ENCODE results near the gene DENND4B.

DENND4B gene

GRCh38 chr1:153970346-153970745 lies 23.8 kb upstream of the DENND4B start:
- no peak for DNase-seq

GRCh38 chr1:153968972-153969371 lies 22.5 kb upstream of the DENND4B start:
- DNase-seq, result no peak

- DNase-seq, result peak; percentile 31
These were observed 21.9 kb upstream of the DENND4B start for GRCh38 chr1:153968408-153968807.

DNA sequence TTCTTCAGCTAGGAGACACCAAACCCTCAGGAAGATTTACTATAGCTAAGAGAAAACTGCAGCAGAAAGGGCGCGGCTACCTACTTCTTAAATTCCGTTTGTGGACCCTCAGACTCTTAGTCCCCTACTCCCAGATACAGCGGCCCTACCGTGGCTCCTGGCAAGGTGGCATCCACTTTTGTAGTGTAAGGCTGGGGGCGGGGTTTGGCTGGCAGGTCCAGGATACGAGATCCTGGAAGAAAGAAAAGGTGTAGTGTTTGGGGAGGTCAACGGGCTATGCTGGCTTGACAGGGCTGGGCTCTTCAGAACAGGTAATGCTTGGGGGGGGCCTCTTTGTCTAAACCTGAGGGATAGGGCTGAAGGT lies 21.5 kb upstream of the DENND4B start:
- DNase-seq, result peak; percentile 74

- DNase-seq, result peak; percentile 98
These were observed 20.8 kb upstream of the DENND4B start, which contains the start of gene CREB3L4 for GRCh38 chr1:153967107-153967999. Gene CREB3L4 (plus strand): TSS chr1:153967902. CDS start chr1:153968526, 624 bp downstream.

DNA sequence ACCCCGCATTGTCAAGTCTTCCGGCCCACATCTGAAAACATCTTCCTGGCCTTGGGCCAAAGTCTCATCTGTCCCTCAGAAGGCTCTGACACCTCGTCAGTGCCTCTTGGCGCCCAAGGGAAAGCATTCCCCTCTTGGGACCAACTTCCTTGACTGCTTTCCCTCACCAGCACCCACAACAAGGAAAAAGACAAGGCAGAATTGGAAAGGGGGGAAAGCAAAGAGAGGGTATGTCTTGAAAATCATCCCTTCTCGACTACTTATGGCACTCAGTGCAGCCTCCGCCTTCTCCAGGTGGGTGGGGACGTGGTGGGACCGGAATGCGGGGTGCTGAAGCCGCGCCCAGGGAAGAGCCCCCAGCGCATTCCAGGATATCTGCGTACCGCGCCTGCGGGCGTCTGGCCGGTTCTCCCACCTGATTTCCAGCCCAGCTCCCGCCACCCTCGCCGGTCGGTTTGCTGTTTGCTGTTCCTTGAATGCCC lies 17.4 kb upstream of the DENND4B start:
- DNase-seq, result peak; percentile 71

DNA sequence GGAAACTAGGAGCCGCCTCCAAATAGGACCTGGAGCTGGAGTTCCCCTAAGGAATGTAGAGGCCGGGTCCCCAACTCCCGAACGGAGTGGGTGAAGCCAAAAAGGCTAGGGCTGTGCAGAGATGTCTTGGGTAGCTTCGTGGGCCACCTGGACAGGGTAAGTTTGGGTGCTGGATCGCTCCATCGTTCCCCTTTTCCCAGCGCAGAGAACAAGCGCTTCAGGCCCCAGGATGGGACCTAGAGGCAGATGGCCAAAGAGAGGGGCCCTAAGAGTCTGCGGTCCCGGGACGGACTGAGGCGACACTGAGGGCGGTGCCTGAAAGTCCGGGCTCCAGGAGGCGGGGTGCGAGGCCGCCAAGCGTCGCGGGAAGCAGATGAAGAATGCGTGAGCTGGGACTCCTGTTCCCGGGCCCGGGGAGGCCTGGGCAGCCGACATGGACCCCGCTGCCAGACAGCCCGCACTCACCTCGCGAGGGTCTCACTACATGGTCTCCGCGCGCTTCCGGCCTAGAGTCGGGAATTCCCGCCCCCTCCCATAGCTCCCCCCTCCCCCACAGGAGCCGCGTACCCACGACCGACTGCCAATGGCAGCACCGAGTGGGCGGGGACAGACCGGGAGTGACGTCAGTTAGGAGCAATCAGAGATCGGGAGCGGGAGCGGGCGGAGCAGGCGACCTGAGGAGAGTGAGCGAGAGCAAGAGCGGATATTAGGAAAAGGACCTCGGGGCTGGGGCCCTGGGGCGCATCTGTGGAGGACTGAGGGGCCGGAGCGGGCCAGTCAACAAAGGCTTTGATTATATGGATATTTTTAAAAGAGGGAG lies 16.7 kb upstream of the DENND4B start, which contains the start of gene SLC39A1:
Gene SLC39A1, minus strand, starts transcription at position 508 of the 820 bp plus-strand sequence. CDS start 822 bp downstream, outside the sequence.
- DNase-seq, result peak; percentile 98

- DNase-seq, result no peak
These were observed 15.8 kb upstream of the DENND4B start for GRCh38 chr1:153962088-153963029.

DNA sequence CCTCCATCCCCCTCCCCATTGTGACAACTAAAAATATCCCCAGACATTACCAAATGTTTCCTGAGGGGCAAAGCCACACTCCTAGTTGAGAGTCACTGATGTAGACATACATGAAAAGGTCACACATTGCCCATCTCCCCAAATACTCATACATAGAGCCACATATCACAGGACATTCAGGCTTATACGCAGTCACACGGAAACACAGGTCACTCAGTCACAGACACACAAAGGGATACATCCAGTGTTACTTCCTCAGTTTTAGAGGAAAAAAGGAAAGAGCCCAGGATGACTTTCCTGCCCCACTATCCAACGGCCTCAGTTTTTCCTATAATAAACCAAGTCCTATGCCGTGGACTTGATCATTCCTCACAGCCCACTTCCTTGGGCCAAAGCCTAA lies 14.9 kb upstream of the DENND4B start:
- DNase-seq, result no peak

DNA sequence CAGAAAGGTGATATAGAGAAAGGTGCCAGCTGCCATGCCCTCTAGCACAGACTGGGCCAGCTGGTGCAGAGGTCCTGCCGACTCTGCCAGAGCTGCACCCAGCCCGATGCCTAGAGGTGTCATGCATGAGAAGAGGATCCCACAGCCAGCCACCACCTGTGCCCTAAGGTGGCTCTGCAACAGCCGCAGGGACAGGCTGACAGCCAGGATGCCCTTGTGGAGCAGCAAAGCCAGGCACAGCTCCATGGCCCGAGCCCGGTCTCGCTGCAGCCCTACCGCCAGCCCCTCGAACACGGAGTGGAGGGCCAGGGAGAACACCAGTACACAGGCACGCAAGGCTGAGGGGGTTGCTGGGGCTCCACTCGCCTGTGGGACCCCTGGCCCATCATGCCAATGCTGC lies 13.7 kb upstream of the DENND4B start:
- DNase-seq, result no peak

DNA sequence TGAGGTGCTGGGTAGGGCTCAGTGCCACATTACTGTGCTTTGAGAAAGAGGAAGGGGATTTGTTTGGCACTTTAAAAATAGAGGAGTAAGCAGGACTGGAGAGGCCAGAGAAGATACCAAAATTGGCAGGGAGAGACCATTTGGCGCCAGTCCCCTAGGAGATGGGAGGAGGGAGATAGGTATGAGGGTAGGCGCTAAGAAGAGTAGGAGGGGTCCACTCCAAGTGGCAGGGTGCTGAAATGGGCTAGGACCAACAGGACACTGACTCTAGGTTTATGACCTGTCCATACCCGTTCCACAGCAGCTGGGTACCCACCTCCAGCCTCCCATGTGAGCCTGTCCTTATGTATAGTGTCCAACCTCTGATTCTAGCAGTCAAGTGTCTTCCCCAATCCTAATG lies 12.9 kb upstream of the DENND4B start:
- DNase-seq, result no peak

DNA sequence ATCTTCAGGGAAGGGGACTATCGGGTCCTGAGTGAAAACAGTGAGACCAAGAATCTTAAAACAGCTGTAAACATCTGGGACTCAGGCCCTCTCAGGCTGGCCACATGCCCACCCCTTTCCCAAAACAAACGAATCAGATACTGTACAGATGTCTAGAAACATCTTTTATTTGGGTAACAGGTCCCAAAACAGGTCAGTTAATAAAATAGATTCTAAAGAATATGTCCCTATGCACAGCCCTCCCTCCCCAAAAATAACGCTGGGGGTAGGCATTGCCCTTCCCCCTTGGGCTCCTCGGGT lies 12.4 kb upstream of the DENND4B start:
- DNase-seq, result no peak

DNA sequence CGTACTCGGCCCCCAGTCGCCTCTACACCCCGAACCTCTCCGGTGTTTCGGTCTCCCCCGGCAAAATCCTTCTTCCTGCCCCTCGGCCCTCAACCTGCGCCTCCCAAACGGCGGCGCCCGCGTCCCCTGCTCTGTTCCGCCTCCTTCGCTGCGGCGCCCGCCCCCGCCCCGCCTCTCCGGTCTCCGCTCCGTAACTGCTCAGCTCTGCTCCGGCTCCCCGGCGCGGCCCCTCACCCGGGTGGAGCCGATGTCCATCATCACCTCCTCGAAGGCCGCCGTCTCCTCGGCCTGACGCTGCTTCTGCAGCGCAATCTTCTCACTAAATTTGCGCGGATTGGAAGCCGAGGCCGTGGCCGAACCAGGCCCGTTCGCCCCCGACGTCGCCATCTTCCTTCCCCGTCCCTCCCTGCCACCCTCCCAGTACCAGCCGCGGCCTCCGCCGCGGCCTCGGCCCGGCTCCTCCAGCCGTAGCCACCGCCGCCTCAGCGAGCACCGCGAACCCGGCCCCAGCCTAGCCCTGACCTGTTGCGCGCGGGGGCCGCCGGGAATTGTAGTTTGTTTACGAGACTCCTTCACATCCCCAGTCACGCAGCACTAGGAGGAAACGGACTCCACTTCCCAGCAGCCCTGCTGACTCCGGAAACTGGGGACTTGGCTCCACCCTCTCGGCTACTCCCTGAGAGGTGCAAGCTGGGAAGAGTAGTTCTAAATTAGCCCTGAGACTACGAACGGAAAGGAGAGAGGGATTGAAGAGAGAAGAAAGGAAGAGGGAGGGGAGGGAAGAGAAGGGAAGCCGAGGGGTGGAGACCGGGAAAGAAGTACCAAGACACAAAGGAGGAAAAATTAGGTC lies 11.8 kb upstream of the DENND4B start, which contains the start of gene CRTC2:
Gene CRTC2, minus strand, starts transcription at position 502 of the 850 bp plus-strand sequence. Its CDS starts 115 bp downstream, at position 387.
- DNase-seq, result peak; percentile 99

DNA sequence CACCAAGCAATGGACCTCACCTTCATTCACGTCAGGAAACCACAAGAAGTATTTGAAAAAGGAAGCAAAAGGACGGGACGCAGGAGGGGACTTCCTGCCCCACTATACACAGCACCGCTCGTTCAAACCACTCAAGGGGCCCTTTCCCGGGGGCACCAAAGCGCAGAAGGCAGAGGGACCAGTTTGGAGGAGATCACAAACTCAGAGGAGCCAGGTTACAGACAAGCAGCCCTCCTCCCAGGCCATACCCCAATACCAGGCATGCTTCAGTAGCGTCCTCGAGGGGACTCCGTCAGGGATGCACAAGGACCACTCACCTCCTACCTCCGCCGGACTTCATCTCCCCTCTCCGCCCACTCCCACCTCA lies 11.2 kb upstream of the DENND4B start:
- peak; percentile 23 for DNase-seq

GRCh38 chr1:153956997-153957715 lies 10.6 kb upstream of the DENND4B start:
- no peak for DNase-seq

GRCh38 chr1:153954826-153955225 lies 8.3 kb upstream of the DENND4B start:
- DNase-seq, result no peak

GRCh38 chr1:153953859-153954365 lies 7.4 kb upstream of the DENND4B start:
- DNase-seq, result no peak

DNA sequence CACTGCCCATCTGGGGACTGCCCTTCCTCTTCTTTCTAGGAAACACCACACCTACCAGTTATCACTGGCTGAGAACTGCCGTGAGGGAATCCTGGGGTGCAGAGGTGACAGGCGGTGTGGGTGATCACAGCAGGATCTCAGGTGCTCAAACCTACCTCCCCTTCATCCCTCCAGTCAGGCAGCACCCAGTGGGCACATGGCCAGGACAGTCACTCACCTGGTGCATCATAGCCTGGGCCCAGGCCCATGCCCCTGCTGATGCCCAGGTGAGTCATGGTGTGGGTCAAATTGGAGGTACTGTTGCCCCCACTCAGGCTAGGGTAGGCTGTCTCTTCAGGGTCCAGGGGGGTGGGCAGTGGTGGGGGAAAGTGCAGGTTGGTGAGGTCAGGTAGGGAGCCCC lies 5.3 kb upstream of the DENND4B start:
- DNase-seq, result no peak

GRCh38 chr1:153951183-153951582 lies 4.7 kb upstream of the DENND4B start:
- DNase-seq, result no peak

DNA sequence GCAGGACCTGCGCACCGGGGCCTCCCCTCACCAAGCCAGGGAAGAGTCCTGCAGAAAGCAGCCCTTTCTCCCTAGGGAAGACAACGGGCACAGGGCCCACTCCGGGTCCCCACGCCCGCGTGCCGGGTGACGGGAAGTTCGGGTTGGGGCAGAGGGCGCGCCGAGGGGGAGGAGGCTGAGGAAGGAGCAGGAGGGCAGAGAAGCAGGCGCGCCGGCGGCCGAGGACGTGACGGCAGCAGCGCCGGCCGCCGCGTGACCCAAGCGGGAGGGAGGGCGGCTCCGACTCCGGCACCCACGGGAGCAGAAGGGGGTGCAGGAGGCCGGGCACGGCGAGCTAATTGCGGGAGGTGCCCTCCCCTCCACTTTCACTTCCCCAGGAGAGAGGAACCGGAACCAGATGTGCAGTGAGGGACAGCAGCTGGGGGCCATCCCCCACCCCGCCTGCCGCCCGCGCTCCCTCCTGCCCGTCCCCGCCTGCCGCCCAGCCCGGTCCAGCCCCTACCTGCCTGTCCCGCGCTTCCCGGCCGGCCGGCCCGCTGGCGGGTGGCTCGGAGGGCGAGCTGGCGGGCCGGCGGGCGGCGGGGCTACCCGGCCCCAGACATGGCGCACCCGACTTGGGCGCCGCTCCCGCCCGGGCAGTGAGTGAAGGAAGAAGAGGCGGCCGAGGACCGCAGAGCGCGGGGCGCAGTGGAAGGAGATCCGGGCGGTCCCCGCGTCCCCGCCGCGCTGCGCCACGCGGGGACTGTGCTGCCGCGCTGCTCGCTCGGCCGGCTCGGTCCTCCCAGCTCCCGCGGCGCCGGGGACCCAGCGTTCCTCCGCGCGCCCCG lies 510 bp downstream of the DENND4B start:
- peak; percentile 47 for DNase-seq

Measured in NCI-H146 (cell line).